Measurements from ENCODE around the gene INKA1. TPM values are rescaled to one million over a fixed set of nuclear protein-coding genes. Genes with fewer than 3 reads are reported as not detected.

The INKA1 gene
- total and polyA plus RNA-seq, 8 donors: 1.8 to 15.0 (median 3.9) TPM; not detected in 2

- H3K4me3 ChIP-seq: no peak overlapping the region
- peak in 1 of 2 donors; percentile 20 for DNase-seq
- H3K36me3 ChIP-seq: peaks cover 0 to 8% (median 6%) of the 10 kb centered on the region in 4 donors
- intact Hi-C loops (cut with DNase I; ENCODE audit: low total_unique reads): no loop called here
- TF ChIP-seq EP300 (IDR thresholded peaks at IDR 0.05) (no peak), POLR2A (IDR thresholded peaks at IDR 0.05) (no peak), CTCF (IDR thresholded peaks at IDR 0.05) (no peak), POLR2AphosphoS5 (IDR thresholded peaks at IDR 0.05) (no peak)
- 19 to 44% (median 34%) methylated on average over 1 of the region's 1 CpG for WGBS, 5 donors
- peaks cover 0 to 48% (median 22%) of the 10 kb centered on the region in 4 donors for H3K4me1 ChIP-seq
- H3K27ac ChIP-seq: no peak overlapping the region
- H3K27me3 ChIP-seq: no peaks in the 10 kb centered on the region
- H3K9me3 ChIP-seq: no peaks in the 10 kb centered on the region
These were observed 43.8 kb upstream of the INKA1 start for GRCh38 chr3:49759226-49759625.

GRCh38 chr3:49761661-49762060, 41.4 kb upstream of the INKA1 start:
- no peak for TF ChIP-seq POLR2A (IDR thresholded peaks at IDR 0.05)
- TF ChIP-seq POLR2AphosphoS5 (IDR thresholded peaks at IDR 0.05): no peak
- no peak for TF ChIP-seq CTCF (IDR thresholded peaks at IDR 0.05)
- TF ChIP-seq EP300 (IDR thresholded peaks at IDR 0.05): no peak
- Histone ChIP-seq H3K27ac (no peak overlapping the region), H3K9me3 (no peaks in the 10 kb centered on the region), H3K27me3 (no peaks in the 10 kb centered on the region), H3K36me3 (peaks cover 0 to 19% (median 16%) of the 10 kb centered on the region in 4 donors), H3K4me1 (peaks cover 0 to 30% (median 14%) of the 10 kb centered on the region in 4 donors), H3K4me3 (no peak overlapping the region)
- intact Hi-C loops (cut with DNase I; ENCODE audit: low total_unique reads): no loop called here
- DNase-seq: no peak
- WGBS, 5 donors: 88 to 94% (median 93%) methylated on average over 3 of the region's 3 CpGs

GRCh38 chr3:49763981-49764380, 39.1 kb upstream of the INKA1 start:
- no peak overlapping the region for H3K27ac ChIP-seq
- intact Hi-C loops (cut with DNase I; ENCODE audit: low total_unique reads): no loop called here
- WGBS, 5 donors: 94 to 98% (median 97%) methylated on average over 4 of the region's 4 CpGs
- no peak for DNase-seq
- H3K27me3 ChIP-seq: no peaks in the 10 kb centered on the region
- H3K9me3 ChIP-seq: no peaks in the 10 kb centered on the region
- no peak overlapping the region for H3K4me3 ChIP-seq
- H3K36me3 ChIP-seq: peaks cover 0 to 19% (median 16%) of the 10 kb centered on the region in 4 donors
- TF ChIP-seq POLR2AphosphoS5 (IDR thresholded peaks at IDR 0.05): no peak
- no peak for TF ChIP-seq CTCF (IDR thresholded peaks at IDR 0.05)
- TF ChIP-seq POLR2A (IDR thresholded peaks at IDR 0.05): no peak
- no peak for TF ChIP-seq EP300 (IDR thresholded peaks at IDR 0.05)
- peaks cover 0 to 14% (median 6%) of the 10 kb centered on the region in 4 donors for H3K4me1 ChIP-seq

GRCh38 chr3:49769286-49769915, 33.7 kb upstream of the INKA1 start:
- 48 to 84% (median 59%) methylated on average over 3 of the region's 3 CpGs for WGBS, 5 donors
- Histone ChIP-seq H3K27ac (no peak overlapping the region), H3K9me3 (no peaks in the 10 kb centered on the region), H3K36me3 (peaks cover 0 to 23% (median 17%) of the 10 kb centered on the region in 4 donors), H3K27me3 (no peaks in the 10 kb centered on the region), H3K4me1 (peaks cover 0 to 47% (median 9%) of the 10 kb centered on the region in 4 donors), H3K4me3 (no peak overlapping the region)
- DNase-seq: no peak
- intact Hi-C loops (cut with DNase I; ENCODE audit: low total_unique reads): no loop called here
- TF ChIP-seq CTCF (IDR thresholded peaks at IDR 0.05) (no peak), POLR2A (IDR thresholded peaks at IDR 0.05) (no peak), EP300 (IDR thresholded peaks at IDR 0.05) (no peak), POLR2AphosphoS5 (IDR thresholded peaks at IDR 0.05) (no peak)

All from stomach (tissue), 9 donors.